ENCODE measurements around the gene GPRIN3.
"Not testable (repeated sequence)": the region's sequence is repeated elsewhere in the genome, so short reads cannot be mapped to it uniquely, and the experiment has no call there.

The GPRIN3 gene

GRCh38 chr4:89257376-89257775, 50.2 kb downstream of the GPRIN3 start:
- no peak for DNase-seq (ENCODE audit: low read depth)

GRCh38 chr4:89256203-89256800, 51.3 kb downstream of the GPRIN3 start:
- DNase-seq (ENCODE audit: low read depth), result no peak

GRCh38 chr4:89254847-89255246, 52.8 kb downstream of the GPRIN3 start:
- no peak for DNase-seq (ENCODE audit: low read depth)

GRCh38 chr4:89254347-89254746, 53.3 kb downstream of the GPRIN3 start:
- DNase-seq (ENCODE audit: low read depth), result not testable (repeated sequence)

GRCh38 chr4:89253935-89254334, 53.7 kb downstream of the GPRIN3 start:
- no peak for DNase-seq (ENCODE audit: low read depth)

- DNase-seq (ENCODE audit: low read depth), result no peak
Observed at GRCh38 chr4:89253311-89253710, 54.3 kb downstream of the GPRIN3 start.

GRCh38 chr4:89251396-89251795, 56.2 kb downstream of the GPRIN3 start:
- no peak for DNase-seq (ENCODE audit: low read depth)

- no peak for DNase-seq (ENCODE audit: low read depth)
Observed at GRCh38 chr4:89249716-89250361, 57.8 kb downstream of the GPRIN3 start.

- DNase-seq (ENCODE audit: low read depth), result no peak
Observed at GRCh38 chr4:89249313-89249712, 58.3 kb downstream of the GPRIN3 start.

- no peak for DNase-seq (ENCODE audit: low read depth)
Observed at GRCh38 chr4:89248879-89249281, 58.7 kb downstream of the GPRIN3 start.

- DNase-seq (ENCODE audit: low read depth), result no peak
Observed at GRCh38 chr4:89247951-89248350, 59.6 kb downstream of the GPRIN3 start.

GRCh38 chr4:89245459-89245858, 62.1 kb downstream of the GPRIN3 start:
- DNase-seq (ENCODE audit: low read depth), result no peak

- DNase-seq (ENCODE audit: low read depth), result no peak
Observed at GRCh38 chr4:89243733-89244252, 63.8 kb downstream of the GPRIN3 start.

GRCh38 chr4:89242864-89243732, 64.5 kb downstream of the GPRIN3 start:
- no peak for DNase-seq (ENCODE audit: low read depth)

- DNase-seq (ENCODE audit: low read depth), result no peak
Observed at GRCh38 chr4:89242216-89242615, 65.4 kb downstream of the GPRIN3 start.

- DNase-seq (ENCODE audit: low read depth), result no peak
Observed at GRCh38 chr4:89230271-89230670, 77.3 kb downstream of the GPRIN3 start.

GRCh38 chr4:89226665-89227574, 80.7 kb downstream of the GPRIN3 start:
- DNase-seq (ENCODE audit: low read depth), result peak; percentile 59

- DNase-seq (ENCODE audit: low read depth), result no peak
Observed at GRCh38 chr4:89222170-89222569, 85.4 kb downstream of the GPRIN3 start.

- no peak for DNase-seq (ENCODE audit: low read depth)
Observed at GRCh38 chr4:89221167-89221867, 86.3 kb downstream of the GPRIN3 start.

- no peak for DNase-seq (ENCODE audit: low read depth)
Observed at GRCh38 chr4:89218587-89218986, 89.0 kb downstream of the GPRIN3 start.

GRCh38 chr4:89217604-89218003, 90.0 kb downstream of the GPRIN3 start:
- no peak for DNase-seq (ENCODE audit: low read depth)
